ENCODE measurements around the gene CFAP91.

Gene CFAP91

DNA sequence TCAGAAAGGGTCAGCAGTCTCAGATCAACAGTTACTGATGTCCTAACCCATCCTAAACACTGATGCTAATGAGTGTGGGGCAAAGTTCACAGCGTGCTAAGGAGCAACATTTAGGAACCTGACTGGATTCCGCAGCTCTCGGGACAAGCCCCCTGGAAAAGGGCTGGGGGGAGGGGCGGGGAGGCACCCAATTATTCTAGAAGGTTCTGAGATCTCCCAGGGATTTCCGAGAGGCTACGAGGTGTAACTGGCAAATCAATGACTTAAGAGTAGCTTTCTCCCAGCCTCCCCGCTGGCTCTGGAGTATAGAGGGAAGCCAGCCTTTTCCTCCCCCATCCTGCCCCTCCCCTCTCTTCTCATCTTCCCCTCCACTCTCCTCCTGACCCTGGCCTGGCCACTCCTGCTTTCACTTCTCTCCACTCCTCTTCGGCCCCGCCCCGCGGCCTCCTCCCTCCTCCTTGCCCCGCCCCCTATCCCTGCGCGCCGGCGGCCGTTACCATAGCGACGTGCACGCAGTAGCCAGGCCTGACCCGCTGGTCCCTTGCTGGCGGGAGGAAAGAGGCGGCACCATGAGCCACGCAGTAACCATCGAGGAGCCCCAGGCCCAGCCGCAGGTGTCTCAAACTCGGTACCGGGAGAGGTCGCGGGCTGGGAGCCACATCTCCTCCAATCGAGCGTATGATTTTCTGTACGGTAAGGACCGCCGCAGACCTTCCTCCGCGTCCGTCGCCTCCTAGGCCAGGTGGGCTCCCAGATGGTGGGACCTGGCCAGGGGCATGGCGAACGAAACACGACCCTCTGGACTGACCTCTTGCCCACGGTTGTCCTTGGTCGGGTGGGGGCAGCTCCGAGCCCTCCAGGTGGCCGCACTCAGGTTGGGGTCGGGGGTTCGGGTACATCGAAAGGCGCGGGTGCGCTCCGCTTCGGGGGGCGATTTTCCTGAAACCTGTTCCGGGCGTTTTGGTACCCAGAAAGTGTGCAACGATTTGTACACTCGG lies at the start of gene CFAP91:
Gene CFAP91, plus strand, starts transcription at position 493 of the 998 bp plus-strand sequence. Its CDS starts 77 bp downstream, at position 570.
- peak; percentile 80 for DNase-seq

DNA sequence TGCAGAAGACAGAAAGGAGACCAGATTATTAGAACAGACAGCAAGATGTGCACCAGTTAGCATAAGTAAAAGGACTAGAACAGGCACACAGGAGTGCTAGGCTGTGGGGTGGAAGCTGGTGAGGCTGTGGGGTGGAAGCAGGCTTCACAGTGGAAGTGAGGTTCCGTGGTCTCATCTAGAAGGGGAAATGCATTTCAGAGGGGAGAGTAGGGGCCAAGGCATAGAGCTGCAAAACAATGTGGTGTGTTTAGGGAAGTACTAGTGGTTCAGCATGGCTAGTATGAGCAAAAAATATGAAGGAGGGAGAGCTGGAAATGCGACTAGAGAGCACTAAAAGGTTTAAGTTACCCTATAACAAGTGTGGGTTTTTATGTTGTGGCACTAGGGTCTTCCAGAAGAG lies 48.9 kb upstream of the CFAP91 start:
- no peak for DNase-seq

DNA sequence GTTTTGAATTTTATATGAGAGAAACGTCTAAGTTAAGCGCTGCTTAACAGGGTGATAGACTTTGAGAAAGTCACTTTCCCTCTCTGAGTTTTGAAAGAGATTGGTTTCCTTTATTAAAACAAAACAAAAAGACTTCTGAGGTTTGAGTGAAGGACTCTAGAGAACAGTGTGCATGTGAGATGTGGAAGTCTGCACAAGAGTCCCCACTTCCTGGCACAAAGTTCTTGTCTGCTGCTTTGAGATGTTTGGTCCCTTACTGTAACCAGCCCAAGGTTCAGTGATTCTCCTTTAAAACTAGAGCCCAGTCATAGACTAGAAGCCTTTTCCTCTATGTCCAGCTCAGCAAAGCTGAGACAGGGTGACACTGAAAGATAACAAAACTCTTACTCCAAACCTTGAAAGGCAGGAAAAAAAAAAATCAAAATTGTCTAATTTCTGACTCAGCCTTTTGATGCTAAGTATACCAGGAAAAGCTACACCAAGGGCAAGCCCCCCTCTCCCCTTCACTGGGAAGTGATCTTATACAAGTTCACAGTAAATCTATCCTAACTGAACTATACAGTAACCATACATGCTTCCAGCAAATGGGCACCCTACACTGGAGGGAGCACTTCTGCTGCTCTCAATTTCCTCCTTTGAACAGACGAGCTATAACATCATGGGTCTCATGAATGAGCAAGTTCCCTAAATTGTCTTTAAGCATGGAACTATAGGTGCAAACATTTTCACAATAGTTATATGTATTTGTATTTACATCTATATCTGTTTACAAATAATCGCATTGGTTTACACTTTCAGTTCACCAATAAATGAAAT lies 44.7 kb upstream of the CFAP91 start:
- DNase-seq, result no peak

GRCh38 chr3:119658994-119659393 lies 43.8 kb upstream of the CFAP91 start:
- DNase-seq, result no peak

- DNase-seq, result no peak
Observed at GRCh38 chr3:119659606-119660291, 43.1 kb upstream of the CFAP91 start.

DNA sequence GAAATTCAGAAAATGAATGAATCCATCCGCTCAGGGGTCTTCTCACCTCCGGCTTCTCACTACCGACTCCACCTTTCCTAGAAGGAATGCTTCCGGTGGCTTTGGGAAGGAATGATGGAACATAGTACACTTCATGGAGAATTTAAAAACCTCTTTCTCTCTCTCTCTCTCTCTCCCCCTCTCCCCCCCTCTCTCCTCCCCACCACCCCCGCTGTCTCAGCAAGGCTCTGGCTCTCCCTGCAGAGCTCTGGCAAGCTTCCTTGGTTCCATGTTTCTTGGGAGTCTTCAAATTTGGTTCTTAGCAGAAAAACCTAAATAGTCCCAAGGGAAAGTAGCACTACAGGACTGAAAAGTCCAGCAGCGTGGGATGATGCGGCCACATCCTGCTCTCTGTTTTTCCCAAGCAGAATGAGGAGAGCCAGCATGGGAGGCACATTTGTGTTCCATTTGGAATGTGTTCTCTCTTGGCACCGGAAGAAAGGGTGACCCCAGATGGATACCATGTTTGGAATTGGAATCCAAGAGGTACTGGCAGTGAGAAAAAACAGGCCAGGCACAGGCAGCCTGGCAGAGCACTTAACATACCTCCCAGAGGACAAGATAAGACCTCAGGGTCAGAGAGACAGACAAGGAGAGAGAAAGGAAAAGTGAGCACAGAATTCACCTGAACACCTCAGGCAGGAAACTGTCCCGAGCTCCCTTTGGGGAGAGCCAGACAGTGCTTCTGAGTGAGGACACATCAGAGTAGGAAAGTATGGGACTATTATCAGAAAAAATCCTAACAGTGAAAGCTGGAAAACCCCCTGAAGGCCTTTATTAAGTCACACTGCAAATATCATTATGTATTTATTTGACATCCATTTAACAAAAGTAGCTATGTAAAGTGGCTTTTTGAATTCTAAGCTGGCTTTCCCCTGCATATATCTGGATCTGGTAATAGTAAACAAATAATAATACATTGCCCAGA lies 42.1 kb upstream of the CFAP91 start, which contains the start of gene POPDC2:
Gene POPDC2, minus strand, starts transcription at position 116 of the 967 bp plus-strand sequence. CDS start 166 bp downstream, outside the sequence.
- DNase-seq, result no peak

GRCh38 chr3:119662604-119663373 lies 40.0 kb upstream of the CFAP91 start:
- DNase-seq, result no peak

DNA sequence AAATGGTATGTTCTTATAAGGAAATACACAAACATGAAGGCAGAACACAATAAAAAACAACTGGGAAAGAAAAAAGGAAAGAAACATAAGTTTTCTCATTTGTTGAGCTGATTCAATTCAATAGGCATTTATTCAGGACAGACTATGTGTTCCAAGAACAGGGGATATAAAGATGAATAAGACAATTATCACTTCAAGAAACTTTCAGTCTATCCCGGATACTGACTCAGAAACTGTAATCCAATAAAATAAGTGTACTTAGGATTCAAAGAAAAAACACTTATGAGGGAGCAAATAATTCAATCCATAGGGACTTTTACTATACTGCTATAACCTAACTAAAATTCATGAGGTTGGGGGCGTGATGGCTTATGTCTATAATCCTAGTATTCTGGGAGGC lies 38.9 kb upstream of the CFAP91 start:
- DNase-seq, result no peak

DNA sequence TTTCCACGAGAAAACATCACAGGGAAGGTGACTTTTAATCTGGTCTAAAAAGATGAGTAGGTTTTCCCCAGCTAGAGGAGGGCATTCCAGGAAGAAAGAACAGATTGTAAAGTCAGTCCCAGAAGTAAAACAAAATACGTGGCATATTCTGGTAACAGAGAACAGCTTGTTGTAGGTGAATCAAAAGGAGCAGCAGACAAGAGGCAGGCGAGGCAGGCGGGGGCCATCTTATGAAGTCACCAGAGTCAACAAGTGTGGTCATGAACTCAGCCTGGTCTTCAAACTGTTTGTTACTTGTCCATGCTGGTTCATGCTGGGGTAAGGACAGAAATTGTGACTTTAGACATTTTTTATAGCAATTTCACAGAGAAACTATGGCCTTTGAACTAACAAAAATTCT lies 38.5 kb upstream of the CFAP91 start:
- no peak for DNase-seq

DNA sequence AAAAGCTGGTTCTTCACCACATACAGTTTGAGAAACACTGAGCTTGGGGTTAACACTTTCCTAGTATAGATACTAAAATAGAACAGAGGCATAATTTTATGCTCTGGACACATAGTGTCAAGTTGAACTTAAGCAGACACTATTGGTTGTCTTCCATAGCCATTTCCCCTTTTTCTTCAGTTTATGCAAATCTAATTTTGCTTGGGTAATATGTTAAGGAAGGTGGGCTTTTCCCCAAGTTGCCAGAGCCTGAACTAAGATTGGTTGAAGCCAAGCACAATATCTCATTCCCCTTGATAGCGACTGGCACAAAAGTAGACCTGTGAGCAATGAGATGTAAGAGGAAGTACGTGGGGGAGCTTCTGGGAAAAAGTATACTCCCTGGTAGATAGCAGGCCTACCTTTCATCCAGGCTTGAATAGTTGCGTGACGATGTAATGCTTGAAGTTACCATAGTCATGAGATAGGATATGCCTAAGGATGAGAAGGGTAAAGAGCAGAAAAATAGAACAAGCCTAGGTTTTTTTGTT lies 37.9 kb upstream of the CFAP91 start:
- DNase-seq, result no peak

DNA sequence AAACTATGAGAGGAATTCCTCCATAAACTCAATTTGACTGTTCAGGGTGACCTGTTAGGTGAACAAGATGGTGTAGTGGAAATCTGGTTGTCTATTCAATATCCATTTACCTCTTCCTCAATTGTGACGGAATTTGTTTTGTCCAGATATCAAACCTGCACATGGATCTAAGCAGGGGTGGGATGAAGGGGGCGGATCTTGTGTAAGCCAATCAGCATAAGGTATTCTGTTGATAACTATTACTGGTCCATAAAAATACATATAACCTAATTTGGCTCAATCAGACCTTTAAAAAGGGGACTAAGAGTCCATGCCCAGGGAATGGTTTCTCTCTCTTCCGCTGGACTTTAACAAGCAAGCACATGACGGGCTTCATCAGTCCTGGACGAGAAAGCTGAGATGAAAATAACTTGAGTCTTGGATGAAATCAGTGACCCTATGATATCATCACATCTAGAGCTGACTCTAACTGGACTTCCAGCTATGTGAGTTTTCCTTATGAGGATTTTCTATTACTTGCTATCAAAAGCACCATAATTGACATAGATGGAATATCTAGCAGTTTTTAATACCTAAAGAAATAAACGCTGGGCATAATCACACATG lies 36.8 kb upstream of the CFAP91 start:
- DNase-seq, result no peak

DNA sequence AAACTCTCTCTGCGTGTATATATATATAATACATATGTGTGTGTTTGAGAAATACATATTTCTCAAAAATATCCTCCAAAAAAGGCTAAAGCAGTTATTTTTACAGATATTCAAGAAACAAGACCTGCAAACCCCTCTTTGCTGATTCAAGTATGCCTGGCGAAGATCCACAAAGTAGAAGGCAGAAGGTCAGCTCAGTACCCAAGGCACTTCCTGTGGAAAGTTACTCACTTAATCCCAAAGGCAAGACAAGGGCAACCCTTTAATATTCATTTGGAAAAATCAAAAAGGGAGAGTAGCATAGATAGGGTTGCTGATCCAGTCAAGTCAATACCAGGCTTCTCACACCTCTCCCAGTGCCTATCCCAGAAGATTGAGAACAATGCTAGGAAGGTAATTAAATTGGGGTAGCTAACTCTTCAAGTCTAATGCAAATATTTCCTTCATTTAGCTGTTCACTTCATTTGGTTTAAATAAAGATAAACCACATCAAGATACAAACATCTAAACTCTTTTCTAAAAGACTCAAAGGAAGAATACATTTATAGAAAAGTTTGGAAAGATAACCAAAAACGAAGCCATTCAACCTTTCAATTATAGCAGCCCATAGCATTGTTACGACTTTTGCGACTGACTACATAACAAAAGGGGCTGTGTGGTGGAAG lies 32.8 kb upstream of the CFAP91 start:
- DNase-seq, result no peak

DNA sequence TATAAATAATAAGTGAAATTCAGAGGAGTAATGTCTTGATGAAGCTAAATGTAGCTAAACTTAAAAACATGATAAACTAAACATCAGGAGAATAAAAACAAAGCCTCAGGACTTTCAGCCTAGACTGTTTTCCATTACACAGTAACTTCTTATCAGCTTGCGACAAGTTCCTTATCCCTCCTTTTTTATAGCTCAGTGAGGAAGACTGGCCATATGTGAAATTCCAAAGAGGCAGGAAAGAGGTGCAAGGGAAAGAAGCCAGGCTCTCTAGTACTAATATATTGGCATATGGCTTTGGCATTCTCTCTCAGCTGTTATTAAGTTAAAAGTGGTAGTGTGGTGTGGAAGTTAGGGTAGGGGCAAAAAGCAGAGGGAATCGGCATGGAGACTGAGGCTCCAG lies 30.0 kb upstream of the CFAP91 start:
- no peak for DNase-seq

DNA sequence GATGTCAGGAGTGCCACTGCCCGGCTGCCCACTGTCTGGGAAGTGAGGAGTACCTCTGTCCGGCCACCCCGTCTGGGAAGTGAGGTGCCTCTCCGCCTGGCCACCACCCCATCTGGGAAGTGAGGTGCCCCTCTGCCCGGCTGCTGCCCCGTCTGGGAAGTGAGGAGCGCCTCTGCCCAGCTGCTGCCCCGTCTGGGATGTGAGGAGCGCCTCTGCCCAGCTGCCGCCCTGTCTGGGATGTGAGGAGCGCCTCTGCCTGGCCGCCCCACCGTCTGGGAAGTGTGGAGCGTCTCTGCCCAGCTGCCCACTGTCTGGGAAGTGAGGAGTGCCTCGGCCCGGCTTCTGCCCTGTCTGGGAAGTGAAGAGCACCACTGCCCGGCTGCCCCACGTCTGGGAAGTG lies 28.9 kb upstream of the CFAP91 start:
- no peak for DNase-seq

- DNase-seq, result no peak
Observed at GRCh38 chr3:119675188-119675874, 27.5 kb upstream of the CFAP91 start.

DNA sequence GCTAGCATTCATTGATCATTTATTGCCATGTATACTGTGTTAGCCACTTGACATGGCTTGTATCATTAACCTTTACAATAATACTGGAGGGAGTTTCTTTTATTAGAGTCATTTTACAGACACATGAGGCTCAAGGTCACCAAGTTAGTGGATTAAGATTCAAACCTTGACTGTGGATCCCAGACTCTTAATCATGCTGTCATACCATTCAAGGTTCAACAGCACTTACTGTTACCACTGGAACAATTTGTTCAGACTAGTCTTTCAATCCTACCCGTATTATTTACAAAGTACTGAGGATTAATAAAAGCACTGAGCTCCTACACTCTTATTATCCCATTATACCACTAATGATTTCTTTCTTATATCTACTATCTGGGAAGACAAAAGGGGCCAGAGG lies 26.8 kb upstream of the CFAP91 start:
- no peak for DNase-seq

DNA sequence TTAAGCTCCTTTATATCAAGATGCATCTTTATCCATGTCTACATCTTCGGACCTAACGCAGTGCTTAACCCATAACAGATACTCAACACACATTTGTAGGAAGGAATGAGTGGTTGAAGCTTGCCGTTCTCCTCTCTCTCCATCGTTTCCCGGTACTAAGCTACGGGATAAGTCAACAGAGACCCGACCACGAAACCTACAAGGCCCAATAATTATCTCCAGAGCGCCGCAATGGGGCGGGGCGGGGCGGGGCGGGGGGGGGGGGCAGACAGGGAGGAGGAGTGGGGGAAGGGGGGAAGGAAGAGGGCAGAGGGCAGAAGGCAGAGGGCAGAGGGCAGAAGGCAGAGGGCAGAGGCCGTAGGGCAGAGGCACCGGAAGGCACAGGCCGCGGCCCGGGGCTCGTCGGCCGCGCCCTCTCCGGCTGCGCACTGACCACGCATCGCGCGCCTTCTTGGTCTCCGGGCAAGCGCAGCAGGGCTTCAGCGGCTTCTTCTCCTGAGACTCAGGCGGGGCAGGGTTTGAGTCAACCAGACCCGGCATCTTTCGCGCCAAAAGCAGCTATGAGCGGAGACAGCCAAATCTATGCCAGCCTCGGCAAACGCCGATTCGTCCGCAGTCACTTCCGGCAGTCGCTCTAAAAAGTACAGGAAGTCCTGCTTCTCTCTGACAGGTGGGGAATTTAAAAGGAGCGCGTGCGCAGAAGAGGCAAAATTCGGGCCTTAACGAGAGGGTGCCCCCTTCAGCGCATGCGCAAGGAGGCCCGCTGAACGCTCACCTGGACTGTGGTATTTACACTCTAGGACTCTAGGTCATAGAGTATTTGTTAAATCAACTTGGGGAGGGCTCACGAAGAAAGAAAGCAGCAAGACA lies 25.8 kb upstream of the CFAP91 start, which contains the start of gene COX17:
Gene COX17, minus strand, starts transcription at position 636 of the 870 bp plus-strand sequence. Its CDS starts 96 bp downstream, at position 540.
- DNase-seq, result peak; percentile 93

DNA sequence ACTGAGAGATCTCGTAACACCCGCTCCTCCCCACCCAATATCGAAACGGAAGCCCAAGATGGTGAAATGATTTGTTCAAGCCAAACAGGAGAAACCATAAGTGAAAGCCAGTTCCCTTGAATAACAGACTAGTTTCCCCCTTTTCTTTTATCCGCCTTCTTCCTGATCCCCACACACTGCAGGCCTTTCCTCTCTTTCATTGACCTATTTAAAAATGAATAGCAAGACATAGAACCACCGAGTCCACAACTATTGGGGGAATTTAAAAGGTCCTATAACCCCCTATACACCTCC lies 25.2 kb upstream of the CFAP91 start:
- no peak for DNase-seq
